RPMI8226 (cell line): ENCODE measurements around the gene NEU3.
A peak's percentile ranks its signal among the peaks of the same experiment; 100 is the strongest.
"Not testable (repeated sequence)": the region's sequence is repeated elsewhere in the genome, so short reads cannot be mapped to it uniquely, and the experiment has no call there.

Experiments
- DNase-seq: peaks from one replicate; pipeline ENCODE4 v3.0.0-alpha.2; 2015

The NEU3 gene

DNA sequence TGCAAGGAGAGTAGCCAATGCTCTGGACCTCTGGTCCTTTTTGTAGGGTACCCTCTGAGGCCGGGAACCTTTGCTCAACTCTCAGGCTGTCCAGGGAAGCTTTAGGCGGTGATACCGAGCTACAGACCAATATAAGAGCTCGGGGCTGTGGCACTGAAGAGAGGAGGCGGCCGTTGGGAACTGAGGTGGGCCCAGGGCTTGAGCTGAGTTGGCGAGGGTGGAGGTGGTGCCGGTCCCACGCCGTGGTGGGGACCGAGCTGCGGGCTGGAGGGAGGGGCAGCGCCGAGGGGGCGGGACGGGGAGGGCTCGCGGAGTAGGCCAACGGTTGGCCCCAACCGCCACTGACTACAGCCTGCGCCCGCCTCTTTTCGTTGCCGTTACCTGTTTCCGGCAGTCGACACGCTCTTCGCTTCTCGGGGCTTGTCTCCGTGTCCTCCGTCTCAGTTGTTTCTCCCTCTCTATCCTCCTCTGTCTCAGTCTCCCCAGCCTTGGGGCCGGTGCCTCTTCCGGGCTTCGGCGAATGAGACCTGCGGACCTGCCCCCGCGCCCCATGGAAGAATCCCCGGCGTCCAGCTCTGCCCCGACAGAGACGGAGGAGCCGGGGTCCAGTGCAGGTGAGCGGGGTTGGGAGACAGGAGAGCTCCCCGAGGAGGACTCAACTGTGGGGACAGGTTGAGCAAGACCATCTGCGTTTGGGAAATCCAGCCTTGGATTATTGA is at the start of gene NEU3:
TSS of gene NEU3 (plus strand) at position 393 of the 719 bp plus-strand sequence. CDS start at position 521, 128 bp downstream.
- peak; percentile 92 for DNase-seq

DNA sequence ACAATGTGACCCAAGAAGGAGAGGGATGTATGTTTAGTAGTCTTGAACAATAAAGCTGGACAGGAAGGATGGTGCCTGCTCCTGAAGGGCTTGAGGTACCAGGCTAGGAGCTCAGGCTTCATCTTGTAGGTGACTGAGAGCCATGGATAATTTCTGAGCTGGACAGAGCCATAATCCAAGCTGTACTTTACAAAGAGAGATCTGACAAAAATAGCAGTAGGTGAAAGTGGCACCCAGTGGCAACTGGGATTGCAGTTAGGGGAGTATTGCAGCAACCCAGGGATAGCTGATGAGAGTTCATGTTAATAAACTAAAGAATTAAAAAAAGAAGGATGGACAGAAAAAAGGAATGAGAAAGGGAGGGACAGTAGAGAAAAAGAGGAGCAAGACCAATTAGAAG is 47.2 kb upstream of the NEU3 start:
- DNase-seq, result no peak

DNA sequence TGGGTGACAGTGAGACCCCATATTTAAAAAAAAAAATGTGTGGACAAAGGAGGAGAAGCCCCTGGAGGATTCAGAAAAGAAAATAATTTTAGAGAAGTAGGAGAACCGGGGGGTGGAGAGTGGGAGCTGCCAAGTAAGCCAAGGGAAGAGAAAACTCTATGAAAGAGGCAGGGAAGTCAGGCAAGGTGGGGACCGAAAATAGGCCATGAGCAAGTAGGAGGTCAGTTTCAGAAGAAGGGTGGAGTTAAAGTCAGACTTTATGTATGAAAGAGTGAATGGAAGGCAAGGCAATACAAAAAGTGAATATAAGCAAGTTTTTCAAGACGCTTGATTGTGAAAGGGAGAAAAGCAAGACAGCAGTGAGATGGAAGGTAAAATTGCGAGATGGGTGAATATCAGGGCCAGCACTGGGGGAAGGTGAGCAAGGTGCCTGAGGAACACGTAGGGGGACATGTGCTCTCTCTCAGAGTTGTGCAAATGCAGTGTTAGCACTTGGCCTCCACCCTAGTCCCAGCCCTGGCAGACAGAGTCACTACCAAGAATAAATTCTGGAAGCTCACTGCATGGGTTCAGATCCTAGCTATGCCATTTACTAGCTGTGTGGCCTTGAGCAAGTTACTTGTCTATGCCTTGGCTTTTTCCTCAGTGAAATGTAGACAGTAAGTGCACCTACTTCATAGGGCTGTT is 46.5 kb upstream of the NEU3 start:
- no peak for DNase-seq

GRCh38 chr11:74948546-74948897 is 40.2 kb upstream of the NEU3 start:
- no peak for DNase-seq

GRCh38 chr11:74948898-74949752 is 39.6 kb upstream of the NEU3 start, which contains the start of the genes SPCS2 and XRRA1:
SPCS2 (plus strand) TSS chr11:74949266; CDS start chr11:74949286, 20 bp downstream.
XRRA1 (minus strand) TSS chr11:74949091; CDS start chr11:74940878, 8,213 bp downstream.
- DNase-seq, result peak; percentile 99

GRCh38 chr11:74949753-74950137 is 39.0 kb upstream of the NEU3 start:
- peak; percentile 12 for DNase-seq

GRCh38 chr11:74950374-74950969 is 38.3 kb upstream of the NEU3 start:
- no peak for DNase-seq

GRCh38 chr11:74951226-74951625 is 37.5 kb upstream of the NEU3 start:
- no peak for DNase-seq

- DNase-seq, result no peak
These were observed 36.0 kb upstream of the NEU3 start for GRCh38 chr11:74952752-74953151.

DNA sequence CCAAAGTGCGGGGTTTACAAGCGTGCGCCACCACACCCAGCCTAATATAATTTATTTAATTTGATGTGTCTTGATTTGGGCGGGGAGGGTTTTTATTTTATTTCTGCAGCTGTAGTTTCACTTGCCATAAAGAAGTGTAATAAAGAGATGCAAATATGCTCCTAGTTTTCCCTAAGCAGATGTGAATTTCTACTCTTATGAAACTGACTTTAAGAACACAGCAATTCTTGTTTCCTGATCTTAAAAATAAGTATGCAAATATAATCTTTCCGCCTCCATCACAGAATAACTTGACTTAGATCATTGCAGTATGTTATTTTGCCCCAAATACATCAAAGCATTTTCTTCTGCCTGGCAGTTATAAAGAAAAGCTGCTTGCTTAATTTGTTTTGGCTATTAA is 35.3 kb upstream of the NEU3 start:
- DNase-seq, result no peak

DNA sequence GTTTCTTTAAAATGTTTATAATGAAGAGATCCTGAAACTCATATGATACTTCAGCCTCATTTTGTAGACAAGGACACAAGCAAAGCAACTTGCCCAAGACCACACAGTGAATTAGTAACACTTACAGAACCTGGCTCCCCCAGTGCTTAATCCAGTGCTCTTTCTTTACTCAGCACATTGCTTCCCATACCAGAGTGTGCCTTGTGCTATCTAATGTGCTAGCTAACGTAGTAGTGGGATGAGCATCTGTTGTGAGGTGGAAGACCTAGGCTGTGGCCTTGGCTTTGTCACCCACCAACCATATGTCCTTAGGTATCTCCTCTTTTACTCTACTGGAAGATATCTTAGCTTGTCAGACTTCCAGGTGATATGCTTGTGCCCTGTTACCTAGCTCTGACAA is 34.5 kb upstream of the NEU3 start:
- DNase-seq, result no peak

- DNase-seq, result no peak
These were observed 32.2 kb upstream of the NEU3 start for GRCh38 chr11:74956397-74957015.

- no peak for DNase-seq
These were observed 30.6 kb upstream of the NEU3 start for GRCh38 chr11:74957937-74958629.

GRCh38 chr11:74960128-74960527 is 28.6 kb upstream of the NEU3 start:
- not testable (repeated sequence) for DNase-seq

DNA sequence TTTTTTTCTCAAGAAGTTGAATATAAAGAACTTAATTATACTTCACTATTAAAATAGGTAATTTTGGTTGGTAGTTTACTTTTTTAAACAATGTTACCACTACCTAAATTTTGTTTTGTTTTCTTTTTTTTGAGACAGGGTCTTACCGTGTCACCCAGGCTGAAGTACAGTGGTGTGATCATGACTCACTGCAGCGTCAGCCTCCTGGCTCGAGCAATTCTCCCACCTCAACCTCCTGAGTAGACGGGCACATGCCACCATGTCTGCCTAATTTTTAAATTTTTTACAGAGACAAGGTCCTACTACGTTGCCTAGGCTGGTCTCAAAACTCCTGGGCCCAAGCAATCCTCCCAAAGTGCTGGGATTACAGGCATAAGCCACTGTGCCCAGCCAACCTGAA is 22.1 kb upstream of the NEU3 start:
- no peak for DNase-seq

- DNase-seq, result no peak
These were observed 17.8 kb upstream of the NEU3 start for GRCh38 chr11:74970852-74971395.

GRCh38 chr11:74971424-74971823 is 17.3 kb upstream of the NEU3 start:
- no peak for DNase-seq

- DNase-seq, result no peak
These were observed 10.7 kb upstream of the NEU3 start for GRCh38 chr11:74978041-74978440.

DNA sequence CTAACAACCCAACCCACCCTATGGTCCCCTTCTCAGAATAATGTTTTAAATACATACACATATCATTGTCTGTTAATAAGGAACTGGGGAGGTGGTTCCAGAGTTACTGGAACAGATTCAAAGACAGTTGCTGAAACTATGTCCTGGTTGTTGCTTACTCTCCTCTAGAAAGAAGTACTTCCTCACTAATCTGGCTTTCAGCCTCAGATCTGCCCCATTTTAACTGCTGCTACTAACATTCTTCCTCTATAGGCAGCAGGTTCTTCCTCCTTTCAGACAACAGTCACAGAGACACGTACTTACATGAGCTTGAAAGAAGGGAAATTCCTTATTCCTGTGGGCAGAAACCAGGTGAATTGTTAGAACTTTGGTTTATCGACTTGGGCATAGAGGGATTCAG is 8.1 kb upstream of the NEU3 start:
- DNase-seq, result no peak

GRCh38 chr11:74981888-74982287 is 6.8 kb upstream of the NEU3 start:
- no peak for DNase-seq

- no peak for DNase-seq
These were observed 4.7 kb upstream of the NEU3 start for GRCh38 chr11:74984070-74984469.

DNA sequence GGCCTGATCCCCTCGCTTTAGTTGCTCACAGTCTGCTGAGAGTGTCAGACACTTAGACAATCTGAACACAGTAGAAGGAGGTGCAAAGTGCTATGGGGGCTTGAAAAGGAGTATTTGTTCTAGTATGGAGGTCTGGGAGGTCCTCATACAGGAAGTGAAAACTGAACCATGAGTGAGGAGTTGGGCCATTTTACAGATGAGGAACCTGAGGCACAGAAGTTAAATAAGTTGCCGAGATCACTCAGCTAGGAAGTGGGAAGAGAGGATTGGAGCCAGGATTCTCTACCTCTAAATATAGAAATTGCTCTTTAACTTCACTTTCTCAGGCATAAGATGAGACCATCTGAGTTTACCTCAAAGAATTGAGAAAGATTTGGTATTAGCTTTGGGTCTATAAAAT is 4.0 kb upstream of the NEU3 start:
- no peak for DNase-seq
